Gastroesophageal sphincter (tissue), 3 donors: ENCODE measurements around the gene FRAT1.

Experiments used
- POLR2A ChIP-seq, 2 donors: fragments of 450-650 bp; IDR thresholded peaks; one replicate each; pipeline ENCODE4 v1.6.1; 2017; ENCODE audit warnings: antibody characterized with exemption in 2 of 2, mild to moderate bottlenecking in 2 of 2, moderate library complexity in 1 of 2
- TF ChIP-seq, protein P1 (sequence below), 4 experiments: fragments of 200-600 bp in 2 of 4; fragments of 450-650 bp in 2 of 4; sonication (generic) in 1 of 4; IDR thresholded peaks; one replicate each; pipeline ENCODE4 v1.5.1; 2017 to 2019; ENCODE audit warnings: antibody characterized with exemption in 4 of 4, mild to moderate bottlenecking in 2 of 4, moderate library complexity in 2 of 4

GRCh38 chr10:97353945-97354344, 34.9 kb downstream of the FRAT1 start:
- TF ChIP-seq, protein P1, sequence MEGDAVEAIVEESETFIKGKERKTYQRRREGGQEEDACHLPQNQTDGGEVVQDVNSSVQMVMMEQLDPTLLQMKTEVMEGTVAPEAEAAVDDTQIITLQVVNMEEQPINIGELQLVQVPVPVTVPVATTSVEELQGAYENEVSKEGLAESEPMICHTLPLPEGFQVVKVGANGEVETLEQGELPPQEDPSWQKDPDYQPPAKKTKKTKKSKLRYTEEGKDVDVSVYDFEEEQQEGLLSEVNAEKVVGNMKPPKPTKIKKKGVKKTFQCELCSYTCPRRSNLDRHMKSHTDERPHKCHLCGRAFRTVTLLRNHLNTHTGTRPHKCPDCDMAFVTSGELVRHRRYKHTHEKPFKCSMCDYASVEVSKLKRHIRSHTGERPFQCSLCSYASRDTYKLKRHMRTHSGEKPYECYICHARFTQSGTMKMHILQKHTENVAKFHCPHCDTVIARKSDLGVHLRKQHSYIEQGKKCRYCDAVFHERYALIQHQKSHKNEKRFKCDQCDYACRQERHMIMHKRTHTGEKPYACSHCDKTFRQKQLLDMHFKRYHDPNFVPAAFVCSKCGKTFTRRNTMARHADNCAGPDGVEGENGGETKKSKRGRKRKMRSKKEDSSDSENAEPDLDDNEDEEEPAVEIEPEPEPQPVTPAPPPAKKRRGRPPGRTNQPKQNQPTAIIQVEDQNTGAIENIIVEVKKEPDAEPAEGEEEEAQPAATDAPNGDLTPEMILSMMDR (IDR thresholded peaks at IDR 0.05) = no peak
- TF ChIP-seq POLR2A (IDR thresholded peaks at IDR 0.05) = no peak
